CD4-positive, alpha-beta T cell treated with Interleukin-17A for 1 hour (primary cell): ENCODE data around the gene CFAP53.

Experiments
- DNase-seq: peaks from one replicate; pipeline ENCODE4 v3.0.0-alpha.2; 2020

The CFAP53 gene

GRCh38 chr18:50192995-50193795 lies 73.1 kb downstream of the CFAP53 start:
- no peak for DNase-seq

- DNase-seq: no peak
Measured at GRCh38 chr18:50190926-50191325, 75.4 kb downstream of the CFAP53 start.

- DNase-seq: no peak
Measured at GRCh38 chr18:50190236-50190635, 76.1 kb downstream of the CFAP53 start.

GRCh38 chr18:50189160-50189559 lies 77.1 kb downstream of the CFAP53 start:
- no peak for DNase-seq

GRCh38 chr18:50188652-50189051 lies 77.6 kb downstream of the CFAP53 start:
- no peak for DNase-seq

GRCh38 chr18:50187659-50188058 lies 78.6 kb downstream of the CFAP53 start:
- no peak for DNase-seq

- no peak for DNase-seq
Measured at GRCh38 chr18:50186385-50186784, 79.9 kb downstream of the CFAP53 start.

GRCh38 chr18:50183556-50183955 lies 82.7 kb downstream of the CFAP53 start:
- no peak for DNase-seq

GRCh38 chr18:50182511-50182910 lies 83.8 kb downstream of the CFAP53 start:
- no peak for DNase-seq

- DNase-seq: no peak
Measured at GRCh38 chr18:50181590-50181989, 84.7 kb downstream of the CFAP53 start.

- DNase-seq: no peak
Measured at GRCh38 chr18:50179465-50179864, 86.8 kb downstream of the CFAP53 start.

- DNase-seq: no peak
Measured at GRCh38 chr18:50177294-50177992, 88.9 kb downstream of the CFAP53 start.
